Measurements from ENCODE around the gene BATF2. TPM values are rescaled to one million over a fixed set of nuclear protein-coding genes. Genes with fewer than 3 reads are reported as not detected.

BATF2 gene
- total RNA-seq, 1 experiment from 2014 or later: 0.46 TPM

DNA sequence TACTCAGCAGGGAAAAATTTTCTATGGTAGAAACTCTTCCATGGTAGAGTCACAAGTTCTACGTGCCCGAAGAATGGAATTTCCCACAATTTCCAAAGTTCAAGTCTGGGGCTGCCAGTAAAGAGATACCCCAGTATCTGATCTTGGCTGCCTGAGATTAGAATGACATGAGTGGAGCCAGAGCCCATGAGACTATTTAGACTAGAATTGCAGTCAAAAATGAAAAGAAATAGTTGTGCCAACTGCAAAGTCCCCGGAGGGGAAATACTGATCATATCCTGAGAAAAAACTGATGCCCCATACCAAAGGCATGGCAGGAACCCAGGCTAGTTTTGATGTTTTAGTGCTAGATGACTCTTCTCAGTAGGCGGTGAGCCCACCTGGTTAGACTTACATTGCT lies 36.1 kb downstream of the BATF2 start:
- H2AFZ ChIP-seq: no peak overlapping the region
- H4K20me1 ChIP-seq (ENCODE audit: insufficient read depth): no peaks in the 10 kb centered on the region
- intact Hi-C loops (cut with micrococcal nuclease; ENCODE audit: unreplicated experiment): no loop called here
- no peak overlapping the region for H3K4me3 ChIP-seq
- no peaks in the 10 kb centered on the region for H3K27me3 ChIP-seq (ENCODE audit: insufficient read depth, low read depth)
- BruUV-seq (replicated peaks): no TSS peak
- H3K9me3 ChIP-seq (ENCODE audit: insufficient read depth, low read depth): no peaks in the 10 kb centered on the region
- 0 out of 2 replicates have a peak, but pooled peaks cover 3% of the 10 kb centered on the region for H3F3A ChIP-seq (ENCODE audit: insufficient read depth, low read depth)
- POLR2A ChIA-PET (ENCODE audit: unreplicated experiment): no interaction called here
- H3K4me2 ChIP-seq: no peak overlapping the region
- H3K4me1 ChIP-seq (replicated peaks; ENCODE audit: insufficient read depth): no peaks in the 10 kb centered on the region
- no peak for DNase-seq
- no peaks in the 10 kb centered on the region for H3K79me2 ChIP-seq (ENCODE audit: low read depth)
- no peak for TF ChIP-seq EZH2 (IDR thresholded peaks at IDR 0.05; ENCODE audit: low read depth)
- TF ChIP-seq, protein P1, sequence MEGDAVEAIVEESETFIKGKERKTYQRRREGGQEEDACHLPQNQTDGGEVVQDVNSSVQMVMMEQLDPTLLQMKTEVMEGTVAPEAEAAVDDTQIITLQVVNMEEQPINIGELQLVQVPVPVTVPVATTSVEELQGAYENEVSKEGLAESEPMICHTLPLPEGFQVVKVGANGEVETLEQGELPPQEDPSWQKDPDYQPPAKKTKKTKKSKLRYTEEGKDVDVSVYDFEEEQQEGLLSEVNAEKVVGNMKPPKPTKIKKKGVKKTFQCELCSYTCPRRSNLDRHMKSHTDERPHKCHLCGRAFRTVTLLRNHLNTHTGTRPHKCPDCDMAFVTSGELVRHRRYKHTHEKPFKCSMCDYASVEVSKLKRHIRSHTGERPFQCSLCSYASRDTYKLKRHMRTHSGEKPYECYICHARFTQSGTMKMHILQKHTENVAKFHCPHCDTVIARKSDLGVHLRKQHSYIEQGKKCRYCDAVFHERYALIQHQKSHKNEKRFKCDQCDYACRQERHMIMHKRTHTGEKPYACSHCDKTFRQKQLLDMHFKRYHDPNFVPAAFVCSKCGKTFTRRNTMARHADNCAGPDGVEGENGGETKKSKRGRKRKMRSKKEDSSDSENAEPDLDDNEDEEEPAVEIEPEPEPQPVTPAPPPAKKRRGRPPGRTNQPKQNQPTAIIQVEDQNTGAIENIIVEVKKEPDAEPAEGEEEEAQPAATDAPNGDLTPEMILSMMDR (conservative IDR thresholded peaks at IDR 0.05): no peak
- H3K9me2 ChIP-seq (ENCODE audit: insufficient read depth): no peaks in the 10 kb centered on the region
- no peak overlapping the region for H3K27ac ChIP-seq
- H3K36me3 ChIP-seq (ENCODE audit: low read depth): no peaks in the 10 kb centered on the region
- CTCF ChIA-PET: no interaction called here

DNA sequence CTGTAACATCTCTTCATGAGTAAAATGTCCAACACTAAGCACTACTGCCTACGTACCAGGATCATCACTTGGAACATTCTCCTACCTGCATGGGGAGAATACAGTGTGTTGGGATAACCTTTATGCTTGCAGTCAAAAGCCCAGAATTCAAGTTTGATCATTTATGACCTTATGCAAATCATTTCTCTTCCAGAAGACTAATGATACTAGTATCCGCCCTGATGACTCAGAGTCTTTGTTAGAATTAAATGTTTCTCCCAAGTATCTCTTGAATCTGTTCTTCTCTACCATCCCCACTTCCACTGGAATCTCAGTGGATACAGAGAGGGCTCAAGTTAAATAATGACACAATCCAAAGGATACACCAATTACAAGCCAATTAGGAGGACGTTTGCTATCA lies 37.3 kb downstream of the BATF2 start:
- no TSS peak for BruUV-seq (replicated peaks)
- POLR2A ChIA-PET (ENCODE audit: unreplicated experiment): no interaction called here

DNA sequence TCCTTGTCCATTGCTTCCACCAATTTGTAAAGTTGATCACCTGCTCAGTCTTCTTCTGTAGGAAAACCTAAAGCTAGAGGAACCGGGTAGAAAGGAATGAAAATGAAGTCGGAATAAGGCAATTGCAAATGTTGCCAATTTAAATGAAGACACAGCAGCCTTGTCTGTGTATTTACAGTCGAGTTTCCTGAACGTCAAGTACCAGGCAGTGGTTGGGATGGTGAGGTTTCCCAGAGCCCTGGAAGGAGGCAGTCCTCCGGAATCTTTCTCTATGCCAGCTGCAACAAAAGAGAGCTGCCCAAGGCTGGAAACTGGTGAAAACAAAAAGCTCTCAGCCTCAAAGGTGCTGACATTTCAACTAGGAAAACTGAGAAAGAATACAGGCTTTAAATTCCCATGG lies 42.6 kb downstream of the BATF2 start:
- intact Hi-C loops (cut with micrococcal nuclease; ENCODE audit: unreplicated experiment): no loop called here
- ChIA-PET POLR2A (ENCODE audit: unreplicated experiment) (interaction anchor here (0.6 kb wide), 1 partner anchor 57 kb away, joined by 6 read pairs; no protein-coding TSS in a partner anchor), CTCF (no interaction called here)
- DNase-seq: no peak
- Histone ChIP-seq H4K20me1 (ENCODE audit: insufficient read depth) (no peaks in the 10 kb centered on the region), H3K36me3 (ENCODE audit: low read depth) (no peaks in the 10 kb centered on the region), H3K9me2 (ENCODE audit: insufficient read depth) (no peaks in the 10 kb centered on the region), H3K27me3 (ENCODE audit: insufficient read depth, low read depth) (no peaks in the 10 kb centered on the region), H3K4me3 (no peak overlapping the region), H3K4me1 (replicated peaks; ENCODE audit: insufficient read depth) (no peaks in the 10 kb centered on the region), H3K27ac (no peak overlapping the region), H3K4me2 (no peak overlapping the region), H3F3A (ENCODE audit: insufficient read depth, low read depth) (no peaks in the 10 kb centered on the region), H3K79me2 (ENCODE audit: low read depth) (no peaks in the 10 kb centered on the region), H3K9me3 (ENCODE audit: insufficient read depth, low read depth) (no peaks in the 10 kb centered on the region), H2AFZ (no peak overlapping the region)
- TF ChIP-seq EZH2 (IDR thresholded peaks at IDR 0.05; ENCODE audit: low read depth): no peak
- TF ChIP-seq, protein P1 (conservative IDR thresholded peaks at IDR 0.05): no peak
- no TSS peak for BruUV-seq (replicated peaks)

More for the DNA sequence above, 37.3 kb downstream of the BATF2 start:
- CTCF ChIA-PET: no interaction called here
- Histone ChIP-seq H3K27ac (no peak overlapping the region), H4K20me1 (ENCODE audit: insufficient read depth) (no peaks in the 10 kb centered on the region), H3K9me2 (ENCODE audit: insufficient read depth) (no peaks in the 10 kb centered on the region), H3K4me3 (no peak overlapping the region), H3K9me3 (ENCODE audit: insufficient read depth, low read depth) (no peaks in the 10 kb centered on the region), H3K79me2 (ENCODE audit: low read depth) (no peaks in the 10 kb centered on the region), H3K4me2 (no peak overlapping the region), H3F3A (ENCODE audit: insufficient read depth, low read depth) (0 out of 2 replicates have a peak, but pooled peaks cover 3% of the 10 kb centered on the region), H3K36me3 (ENCODE audit: low read depth) (no peaks in the 10 kb centered on the region), H3K27me3 (ENCODE audit: insufficient read depth, low read depth) (no peaks in the 10 kb centered on the region), H3K4me1 (replicated peaks; ENCODE audit: insufficient read depth) (no peaks in the 10 kb centered on the region), H2AFZ (no peak overlapping the region)
- DNase-seq: no peak
- intact Hi-C loops (cut with micrococcal nuclease; ENCODE audit: unreplicated experiment): no loop called here
- no peak for TF ChIP-seq EZH2 (IDR thresholded peaks at IDR 0.05; ENCODE audit: low read depth)
- TF ChIP-seq, protein P1 (conservative IDR thresholded peaks at IDR 0.05): no peak

All from PC-9 (cell line).